Bronchial epithelial cell (primary cell): ENCODE data around the gene ZNF543. TPM values are rescaled to one million over a fixed set of nuclear protein-coding genes. Genes with fewer than 3 reads are reported as not detected.
A peak's percentile ranks its signal among the peaks of the same experiment; 100 is the strongest.

Experiments used
- DNase-seq: peaks from one replicate; pipeline ENCODE4 v3.0.0-alpha.2; 2010; ENCODE audit warnings: low read depth
- FAIRE-seq: peaks from 2 replicates; lab custom pipeline; 2011; peaks lifted over from hg19 to GRCh38; lab: Jason Lieb, UNC
- H3K27me3 ChIP-seq: 2 replicates; pipeline ENCODE4 v1.5.1; 2011; ENCODE audit warnings: low read length; ENCODE audit not compliant: control insufficient read depth, insufficient read depth
- H3K36me3 ChIP-seq: 2 replicates; pipeline ENCODE4 v1.5.1; 2011; ENCODE audit warnings: low read length; ENCODE audit not compliant: control insufficient read depth, insufficient read depth
- H3K4me3 ChIP-seq: 2 replicates; pipeline ENCODE4 v1.5.1; 2011; ENCODE audit warnings: mild to moderate bottlenecking, low read depth, low read length, control low read depth
- total RNA-seq: library from RNA; depleted of rRNA; stranded (reverse); fragments of >200 nt; gene quantifications from 2 replicates; pipeline ENCODE4 v1.2.1, GENCODE V29; 2014
- TF ChIP-seq, protein P1 (sequence below): IDR thresholded peaks from 2 replicates; pipeline ENCODE4 v1.5.1; 2011; ENCODE audit warnings: mild to moderate bottlenecking, moderate library complexity, low read length, control low read depth, inconsistent platforms; ENCODE audit not compliant: insufficient read depth, severe bottlenecking

The ZNF543 gene
- total RNA-seq, 1 donor from 2014 or later = 13.2 TPM

DNA sequence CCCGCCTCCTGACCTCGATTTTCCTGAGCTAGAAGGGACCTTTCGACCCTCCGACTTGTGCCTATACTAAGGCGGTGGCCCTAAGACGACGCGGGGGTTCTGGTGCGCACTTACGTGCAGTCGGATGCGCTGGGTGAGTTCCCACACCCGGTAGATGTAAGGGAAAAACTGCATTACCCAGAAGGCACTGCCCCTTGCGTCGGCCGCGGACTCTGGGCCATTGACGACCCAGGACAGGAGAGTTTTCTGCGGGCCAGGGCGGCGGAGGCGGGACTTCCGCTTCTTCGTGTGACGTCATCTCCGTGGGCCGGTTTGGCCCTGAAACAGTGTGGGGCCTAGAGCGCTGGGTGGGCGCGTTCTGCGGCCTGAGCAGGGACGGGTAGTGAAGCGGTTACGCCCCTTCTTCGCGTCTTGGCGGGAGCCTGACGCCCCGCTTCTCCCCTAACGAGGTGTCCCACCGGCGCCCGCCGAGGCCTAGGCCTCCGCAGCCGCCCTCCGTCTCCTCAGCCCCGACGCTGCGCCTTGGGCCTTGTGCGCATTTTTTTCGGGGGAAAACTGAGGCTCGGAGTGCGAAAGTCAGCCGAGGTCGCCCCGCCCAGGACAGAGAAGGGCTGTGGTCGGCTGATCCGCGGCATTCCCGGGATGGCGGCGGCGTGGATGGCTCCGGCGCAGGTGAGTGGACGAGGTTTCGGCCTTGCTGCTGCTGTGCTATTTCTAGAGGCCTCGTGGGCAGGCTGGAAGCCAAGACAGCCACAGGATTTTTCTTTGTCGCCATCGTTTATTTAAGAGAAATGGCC, 39.9 kb upstream of the ZNF543 start, which contains the start of gene ZNF460:
Gene ZNF460, plus strand, starts transcription at position 321 of the 797 bp plus-strand sequence. Its CDS starts 322 bp downstream, at position 643.
- Histone ChIP-seq H3K27me3 (no peaks in the 10 kb centered on the region), H3K36me3 (peaks cover 10% of the 10 kb centered on the region), H3K4me3 (peak within 1 kb of the TSS; percentile 75)
- TF ChIP-seq, protein P1, sequence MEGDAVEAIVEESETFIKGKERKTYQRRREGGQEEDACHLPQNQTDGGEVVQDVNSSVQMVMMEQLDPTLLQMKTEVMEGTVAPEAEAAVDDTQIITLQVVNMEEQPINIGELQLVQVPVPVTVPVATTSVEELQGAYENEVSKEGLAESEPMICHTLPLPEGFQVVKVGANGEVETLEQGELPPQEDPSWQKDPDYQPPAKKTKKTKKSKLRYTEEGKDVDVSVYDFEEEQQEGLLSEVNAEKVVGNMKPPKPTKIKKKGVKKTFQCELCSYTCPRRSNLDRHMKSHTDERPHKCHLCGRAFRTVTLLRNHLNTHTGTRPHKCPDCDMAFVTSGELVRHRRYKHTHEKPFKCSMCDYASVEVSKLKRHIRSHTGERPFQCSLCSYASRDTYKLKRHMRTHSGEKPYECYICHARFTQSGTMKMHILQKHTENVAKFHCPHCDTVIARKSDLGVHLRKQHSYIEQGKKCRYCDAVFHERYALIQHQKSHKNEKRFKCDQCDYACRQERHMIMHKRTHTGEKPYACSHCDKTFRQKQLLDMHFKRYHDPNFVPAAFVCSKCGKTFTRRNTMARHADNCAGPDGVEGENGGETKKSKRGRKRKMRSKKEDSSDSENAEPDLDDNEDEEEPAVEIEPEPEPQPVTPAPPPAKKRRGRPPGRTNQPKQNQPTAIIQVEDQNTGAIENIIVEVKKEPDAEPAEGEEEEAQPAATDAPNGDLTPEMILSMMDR = no peak
- DNase-seq (peak; percentile 87), FAIRE-seq (no peak)

DNA sequence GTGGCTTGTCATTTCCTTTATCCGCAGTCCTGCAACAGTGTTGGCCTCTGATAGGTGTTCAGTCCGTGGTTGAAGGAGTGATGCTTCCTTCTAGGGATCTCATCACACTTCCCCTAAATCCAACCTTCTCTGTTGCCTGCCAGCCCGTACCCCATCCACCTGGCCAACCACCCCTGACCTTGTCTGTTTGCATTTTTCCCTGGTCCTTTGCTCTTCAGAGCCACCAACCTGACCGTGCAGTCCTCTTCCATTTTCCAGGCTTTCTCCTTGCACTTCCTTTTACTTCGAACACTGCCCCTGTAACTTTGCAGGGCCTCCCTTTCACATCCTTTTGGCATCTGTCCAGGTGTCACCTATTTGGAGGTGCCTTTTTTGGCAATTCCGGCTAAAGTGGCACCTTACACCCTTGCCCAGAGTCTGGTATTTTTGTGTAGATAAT, 39.3 kb upstream of the ZNF543 start:
- FAIRE-seq = no peak
- no peak for DNase-seq

GRCh38 chr19:57282011-57282643, 38.1 kb upstream of the ZNF543 start:
- peak; percentile 92 for DNase-seq
- TF ChIP-seq, protein P1 = no peak
- no peak overlapping the region for H3K4me3 ChIP-seq
- FAIRE-seq = no peak
- no peaks in the 10 kb centered on the region for H3K27me3 ChIP-seq
- H3K36me3 ChIP-seq = peaks cover 14% of the 10 kb centered on the region

More for the DNA sequence above, 39.3 kb upstream of the ZNF543 start:
- Histone ChIP-seq H3K36me3 (peaks cover 12% of the 10 kb centered on the region), H3K4me3 (peak overlapping the region; percentile 75), H3K27me3 (no peaks in the 10 kb centered on the region)
- TF ChIP-seq, protein P1 = no peak

- TF ChIP-seq, protein P1 = no peak
- Histone ChIP-seq H3K36me3 (peaks cover 38% of the 10 kb centered on the region), H3K4me3 (no peak overlapping the region), H3K27me3 (no peaks in the 10 kb centered on the region)
- DNase-seq (no peak), FAIRE-seq (no peak)
Observed at GRCh38 chr19:57288373-57288772, 31.9 kb upstream of the ZNF543 start.

- FAIRE-seq = no peak
- TF ChIP-seq, protein P1 = no peak
- no peaks in the 10 kb centered on the region for H3K27me3 ChIP-seq
- no peak overlapping the region for H3K4me3 ChIP-seq
- H3K36me3 ChIP-seq = peaks cover 30% of the 10 kb centered on the region
- DNase-seq = no peak
Observed at GRCh38 chr19:57290970-57291369, 29.3 kb upstream of the ZNF543 start.
